GM19438 (cell line): ENCODE measurements around the gene MAP3K14.

ENCODE experiments used
- ATAC-seq: cut with Tn5 transposase; IDR thresholded peaks from one replicate; pipeline ENCODE4 v1.9.1; 2021; ENCODE audit warnings: low read depth; ENCODE audit not compliant: unreplicated experiment

MAP3K14 gene

DNA sequence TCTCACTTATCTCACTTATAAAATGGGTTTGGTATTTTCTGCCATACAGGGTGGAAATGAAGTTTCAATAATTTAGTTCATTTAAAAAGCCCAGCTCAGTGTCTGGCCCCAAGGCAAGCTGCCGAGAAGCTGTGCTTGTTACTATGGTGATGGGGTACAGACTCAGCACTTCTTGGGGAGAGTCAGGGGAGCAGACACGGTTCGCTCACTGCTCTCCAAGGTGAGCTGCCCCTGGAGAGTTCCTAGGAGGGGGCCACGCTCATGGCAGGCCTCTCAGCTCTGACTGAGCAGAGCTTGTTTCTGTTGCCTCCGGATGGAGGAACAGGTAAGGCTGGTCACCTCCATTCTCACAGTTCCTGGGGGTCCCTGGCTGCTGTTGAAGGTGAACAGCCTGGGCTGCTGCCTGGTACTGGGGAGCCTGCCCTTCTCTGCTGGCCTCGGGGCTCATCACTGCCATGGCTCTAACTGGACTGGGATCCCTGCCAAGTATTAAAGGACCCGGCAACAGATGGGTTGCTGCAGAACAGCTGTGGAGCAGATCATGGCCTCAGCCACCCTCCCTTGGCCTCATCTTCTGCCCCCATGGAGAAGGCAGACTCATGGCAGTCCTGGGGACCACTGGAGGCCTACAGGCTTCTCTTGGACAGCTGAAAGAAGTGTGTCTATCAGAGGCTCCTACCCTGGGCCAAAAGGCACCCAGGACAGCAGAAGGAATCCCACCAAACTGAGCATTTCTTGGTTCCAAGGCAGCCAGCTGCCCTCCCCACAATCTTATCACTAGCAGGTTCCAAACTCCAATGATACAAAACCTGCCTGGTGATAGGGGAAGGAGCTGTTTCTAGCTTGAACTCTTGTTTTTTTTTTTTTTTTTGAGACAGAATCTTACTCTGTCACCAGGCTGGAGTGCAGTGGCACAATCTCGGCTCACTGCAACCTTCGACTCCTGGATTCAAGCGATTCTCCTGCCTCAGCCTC, 29.0 kb downstream of the MAP3K14 start:
- no peak for ATAC-seq

DNA sequence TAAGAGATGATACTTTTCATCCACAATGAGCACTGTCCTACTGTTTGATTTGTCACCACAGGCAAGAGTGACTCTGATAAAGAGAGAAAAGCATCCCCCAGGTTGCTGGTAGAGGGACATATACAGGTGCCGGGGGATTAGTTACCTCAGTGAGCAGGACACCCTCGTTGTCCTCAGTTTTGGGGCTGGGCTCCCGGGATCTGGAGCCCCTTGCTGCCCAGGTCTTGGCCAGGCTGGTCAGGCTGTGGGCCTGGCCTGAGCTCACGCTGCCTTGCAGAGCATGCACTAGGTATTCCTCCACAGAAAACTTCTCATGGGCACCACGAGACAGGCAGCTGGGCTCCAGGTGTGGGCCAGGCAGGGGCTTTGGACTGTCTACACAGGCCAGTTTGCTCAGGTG, 30.5 kb downstream of the MAP3K14 start:
- ATAC-seq: no peak

DNA sequence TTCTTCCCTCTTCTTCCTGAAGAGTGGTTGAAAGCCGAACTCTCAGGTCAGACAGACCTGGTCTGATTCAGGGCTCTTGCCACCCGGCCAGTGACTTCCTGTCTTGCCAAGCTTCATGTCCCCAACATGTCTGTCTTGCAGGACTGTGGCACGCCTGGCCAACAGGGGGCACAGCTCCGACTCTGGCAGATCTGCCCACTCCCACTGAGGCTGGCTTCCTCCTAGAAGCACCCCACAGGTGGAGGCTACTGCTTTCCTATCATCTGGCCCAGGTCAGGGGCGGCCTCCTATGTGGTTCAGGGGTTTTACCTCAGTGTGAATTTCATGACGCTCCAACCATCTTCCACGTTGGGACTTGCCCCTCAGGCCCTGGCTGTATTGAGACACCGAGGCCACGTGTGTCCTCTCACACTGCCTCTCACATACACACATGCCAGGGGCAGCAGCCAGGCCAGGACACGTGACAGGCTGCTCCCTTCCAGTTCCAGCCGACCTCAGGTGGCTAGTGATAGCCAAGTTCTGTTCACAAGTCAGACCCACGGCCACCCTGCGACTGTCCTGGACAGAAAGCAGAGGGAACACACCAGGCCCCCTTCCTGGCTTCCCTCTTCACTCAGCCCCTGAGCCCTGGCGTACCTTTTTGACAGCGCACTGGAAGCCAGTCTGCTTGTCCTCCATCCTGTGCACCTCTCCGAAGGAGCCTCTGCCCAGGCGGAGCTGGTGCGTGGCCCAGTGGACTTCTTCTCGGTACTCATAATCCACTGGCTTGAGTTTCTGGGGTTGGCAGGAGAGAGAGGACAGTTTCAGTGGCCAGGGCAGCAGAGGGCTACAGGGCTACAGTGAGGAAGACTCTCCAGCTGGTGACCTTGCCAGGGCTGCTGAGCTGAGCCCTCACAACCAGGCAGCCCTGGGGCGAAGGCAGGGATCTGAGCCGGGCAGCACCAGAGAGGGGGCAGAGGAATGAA, 32.4 kb downstream of the MAP3K14 start:
- no peak for ATAC-seq

GRCh38 chr17:45283711-45284110, 33.1 kb downstream of the MAP3K14 start:
- no peak for ATAC-seq

- ATAC-seq: no peak
Observed at GRCh38 chr17:45282683-45283644, 33.9 kb downstream of the MAP3K14 start.

GRCh38 chr17:45279898-45280297, 36.9 kb downstream of the MAP3K14 start:
- ATAC-seq: no peak

DNA sequence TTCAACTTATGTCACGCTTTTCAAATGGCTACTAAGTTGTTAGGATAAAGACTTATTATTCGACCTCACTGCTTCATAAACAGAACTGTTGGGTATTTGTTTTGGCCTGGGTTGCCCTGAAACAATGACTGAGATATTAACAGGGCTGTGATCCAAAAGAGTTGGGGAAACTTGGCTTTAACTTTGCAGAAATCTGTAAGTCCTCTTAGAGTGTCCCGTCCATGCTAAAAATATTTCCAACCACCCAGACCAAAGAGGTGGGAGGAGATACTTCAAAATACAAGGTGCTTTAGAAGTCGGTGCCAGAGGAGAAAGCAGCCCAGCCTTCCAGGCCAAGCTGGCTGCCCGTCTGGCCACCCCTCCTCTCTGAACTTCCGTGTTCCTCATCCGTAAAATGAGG, 38.8 kb downstream of the MAP3K14 start:
- ATAC-seq: no peak

GRCh38 chr17:45277216-45277849, 39.5 kb downstream of the MAP3K14 start:
- no peak for ATAC-seq

- no peak for ATAC-seq
Observed at GRCh38 chr17:45276031-45276430, 40.8 kb downstream of the MAP3K14 start.

GRCh38 chr17:45274033-45274432, 42.8 kb downstream of the MAP3K14 start:
- no peak for ATAC-seq

- no peak for ATAC-seq
Observed at GRCh38 chr17:45273551-45273957, 43.3 kb downstream of the MAP3K14 start.

DNA sequence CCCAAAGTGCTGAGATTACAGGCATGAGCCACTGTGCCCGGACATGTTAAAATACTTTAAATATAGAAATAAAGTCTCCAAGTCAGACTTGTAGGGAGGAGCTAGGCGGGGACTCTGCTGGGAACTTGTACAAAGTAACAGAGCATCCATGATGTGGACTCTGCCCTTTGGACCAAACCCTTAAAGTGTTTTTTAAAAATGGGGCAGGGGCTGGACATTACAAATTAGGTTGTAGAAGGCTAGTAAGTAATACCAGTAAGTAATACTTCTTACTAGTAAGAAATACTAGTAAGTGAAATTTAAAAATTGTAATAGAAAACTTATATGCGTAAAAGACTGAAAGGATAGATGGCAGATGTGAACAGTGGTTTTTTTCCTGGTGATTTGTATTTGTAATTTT, 45.2 kb downstream of the MAP3K14 start:
- ATAC-seq: no peak

GRCh38 chr17:45270828-45271418, 45.9 kb downstream of the MAP3K14 start:
- ATAC-seq: no peak

GRCh38 chr17:45269912-45270311, 46.9 kb downstream of the MAP3K14 start:
- ATAC-seq: no peak

GRCh38 chr17:45267436-45268055, 49.3 kb downstream of the MAP3K14 start:
- ATAC-seq: no peak

DNA sequence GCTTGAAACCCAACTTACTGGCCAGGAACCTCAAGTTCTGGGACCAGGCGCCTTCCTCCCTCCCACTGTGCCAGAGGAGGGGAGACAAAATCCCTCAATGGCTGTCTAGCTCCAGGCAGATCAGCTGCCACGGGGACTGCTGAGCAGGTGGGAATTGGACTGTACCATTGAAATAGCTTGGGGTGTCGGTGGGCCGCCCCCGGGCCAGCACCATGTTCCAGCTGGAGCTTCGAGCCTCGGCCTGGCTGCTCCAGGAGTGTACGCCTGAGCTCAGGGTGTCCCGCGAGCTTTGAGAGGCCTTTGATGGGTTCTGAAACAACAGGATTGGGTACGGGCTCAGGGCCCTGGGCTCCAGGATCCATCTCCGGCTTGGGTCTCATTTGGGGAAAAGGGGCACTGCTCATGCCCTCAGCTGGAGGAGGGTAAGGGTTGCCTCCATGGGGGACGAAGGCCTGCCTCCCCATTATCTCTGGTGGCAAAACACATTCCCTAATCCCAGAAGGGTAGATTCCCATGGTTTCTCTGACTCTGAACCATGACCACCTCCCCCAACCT, 50.4 kb downstream of the MAP3K14 start:
- no peak for ATAC-seq

- ATAC-seq: no peak
Observed at GRCh38 chr17:45265821-45266220, 51.0 kb downstream of the MAP3K14 start.

- no peak for ATAC-seq
Observed at GRCh38 chr17:45264988-45265387, 51.8 kb downstream of the MAP3K14 start.
